ENCODE results near the gene KRT81. TPM values are rescaled to one million over a fixed set of nuclear protein-coding genes. Genes with fewer than 3 reads are reported as not detected.

Gene KRT81
- total and polyA plus RNA-seq, 8 donors = 0.12 to 0.26 TPM; not detected in 6

- peaks cover 2 to 5% of the 10 kb centered on the region in 2 donors for H3K4me1 ChIP-seq
- intact Hi-C loops (cut with DNase I) = no loop called here
- H3K36me3 ChIP-seq = peaks cover 0 to 6% of the 10 kb centered on the region in 2 donors
- no peak for ATAC-seq
- peak overlapping the region in 1 of 2 donors; percentile 7 for H3K27ac ChIP-seq
- H3K4me3 ChIP-seq = no peak overlapping the region
- H3K27me3 ChIP-seq = peaks cover 12 to 72% of the 10 kb centered on the region in 2 donors
- H3K9me3 ChIP-seq = no peaks in the 10 kb centered on the region
- no peak for TF ChIP-seq CTCF (IDR thresholded peaks at IDR 0.05)
- DNase-seq = no peak
These were observed 41.0 kb downstream of the KRT81 start for GRCh38 chr12:52250048-52250990.

GRCh38 chr12:52249511-52250047 lies 41.8 kb downstream of the KRT81 start:
- peaks cover 5 to 9% of the 10 kb centered on the region in 2 donors for H3K4me1 ChIP-seq
- intact Hi-C loops (cut with DNase I) = no loop called here
- H3K36me3 ChIP-seq = peaks cover 0 to 8% of the 10 kb centered on the region in 2 donors
- DNase-seq = no peak
- TF ChIP-seq CTCF (IDR thresholded peaks at IDR 0.05) = no peak
- no peak overlapping the region for H3K4me3 ChIP-seq
- peaks cover 12 to 64% of the 10 kb centered on the region in 2 donors for H3K27me3 ChIP-seq
- H3K27ac ChIP-seq = peak overlapping the region in 1 of 2 donors; percentile 7
- H3K9me3 ChIP-seq = no peaks in the 10 kb centered on the region
- no peak for ATAC-seq

GRCh38 chr12:52248541-52249461 lies 42.5 kb downstream of the KRT81 start:
- TF ChIP-seq CTCF (IDR thresholded peaks at IDR 0.05) = no peak
- H3K4me3 ChIP-seq = no peak overlapping the region
- peak overlapping the region in 1 of 2 donors; percentile 53 for H3K27ac ChIP-seq
- ATAC-seq (peak; percentile 54), DNase-seq (peak in 2 of 4 donors; percentile 50 to 74)
- intact Hi-C loops (cut with DNase I) = no loop called here
- no peaks in the 10 kb centered on the region for H3K9me3 ChIP-seq
- peaks cover 12 to 17% of the 10 kb centered on the region in 2 donors for H3K4me1 ChIP-seq
- H3K36me3 ChIP-seq = peaks cover 0 to 8% of the 10 kb centered on the region in 2 donors
- H3K27me3 ChIP-seq = peaks cover 12 to 58% of the 10 kb centered on the region in 2 donors

GRCh38 chr12:52247622-52248540 lies 43.5 kb downstream of the KRT81 start:
- no peak for TF ChIP-seq CTCF (IDR thresholded peaks at IDR 0.05)
- Histone ChIP-seq H3K9me3 (no peaks in the 10 kb centered on the region), H3K36me3 (peaks cover 0 to 8% of the 10 kb centered on the region in 2 donors), H3K4me1 (peaks cover 20 to 25% of the 10 kb centered on the region in 2 donors), H3K27ac (peak overlapping the region in 1 of 2 donors; percentile 62), H3K27me3 (peaks cover 12 to 51% of the 10 kb centered on the region in 2 donors), H3K4me3 (no peak overlapping the region)
- intact Hi-C loops (cut with DNase I) = no loop called here
- DNase-seq (no peak), ATAC-seq (peak; percentile 9)
